BJ (cell line): ENCODE results near the gene TPM3. TPM values are rescaled to one million over a fixed set of nuclear protein-coding genes. Genes with fewer than 3 reads are reported as not detected.
"Not testable (repeated sequence)": the region's sequence is repeated elsewhere in the genome, so short reads cannot be mapped to it uniquely, and the experiment has no call there.

Experiments
- CTCF ChIA-PET: fragments of 350-600 bp; formaldehyde crosslinking; extraction: SDS; loops from one replicate; lab custom pipeline; 2021; ENCODE audit warnings: antibody characterized with exemption, inconsistent platforms; lab: Yijun Ruan, JAX
- POLR2A ChIA-PET: fragments of 300-600 bp; sonication (Branson Sonifier 250); formaldehyde crosslinking; extraction: SDS; loops from one replicate; lab custom pipeline; 2021; ENCODE audit warnings: antibody characterized with exemption; lab: Charles Lee
- DNase-seq: peaks from one replicate; pipeline ENCODE4 v3.0.0-alpha.2; 2011; ENCODE audit warnings: low read depth
- H3K27me3 ChIP-seq: 2 replicates; pipeline ENCODE4 v1.6.0; 2011; ENCODE audit warnings: low read length; ENCODE audit not compliant: control insufficient read depth, insufficient read depth
- H3K36me3 ChIP-seq: 2 replicates; pipeline ENCODE4 v1.5.1; 2011; ENCODE audit warnings: low read length; ENCODE audit not compliant: control insufficient read depth, insufficient read depth
- H3K4me3 ChIP-seq: 2 replicates; pipeline ENCODE4 v1.5.1; 2011; ENCODE audit warnings: low read depth, mild to moderate bottlenecking, control low read depth, low read length
- polyA plus RNA-seq: library from polyadenylated mRNA; depleted of rRNA; stranded (reverse); fragments of >200 nt; gene quantifications from 2 replicates; pipeline ENCODE4 v1.2.3, GENCODE V29; 2011
- TF ChIP-seq, protein P1 (sequence below): IDR thresholded peaks from 2 replicates; pipeline ENCODE4 v1.5.1; 2011; ENCODE audit warnings: low read depth, mild to moderate bottlenecking, control low read depth, inconsistent platforms, low read length, moderate library complexity; ENCODE audit not compliant: insufficient read depth

Gene TPM3
- polyA plus RNA-seq, 1 experiment = 275 TPM

DNA sequence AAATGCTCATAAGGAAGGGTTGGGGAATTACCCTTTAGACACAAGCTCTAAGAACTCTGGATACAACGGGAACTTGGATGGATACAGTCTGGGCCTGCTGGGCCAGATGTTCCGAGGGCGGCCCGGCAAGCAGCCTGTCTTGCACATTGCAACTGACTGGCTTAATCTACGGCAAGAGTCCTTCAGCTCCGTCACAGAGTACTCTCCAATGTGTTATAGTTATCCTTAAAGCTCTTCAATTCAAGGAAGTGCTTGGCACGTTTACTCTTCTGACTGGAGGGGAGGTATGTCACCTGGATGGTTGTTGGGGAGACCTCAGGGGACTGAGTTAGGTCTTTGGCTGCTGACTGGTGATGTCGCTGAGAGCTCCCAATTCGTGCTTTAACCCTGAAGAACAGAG, 15.4 kb upstream of the TPM3 start:
- no peak for DNase-seq
- no peaks in the 10 kb centered on the region for H3K27me3 ChIP-seq
- H3K36me3 ChIP-seq = peaks cover 13% of the 10 kb centered on the region
- ChIA-PET POLR2A (no interaction called here), CTCF (interaction anchor here (4.1 kb wide), 1 partner anchor 8 kb away, joined by 18 read pairs; no protein-coding TSS in a partner anchor)
- TF ChIP-seq, protein P1, sequence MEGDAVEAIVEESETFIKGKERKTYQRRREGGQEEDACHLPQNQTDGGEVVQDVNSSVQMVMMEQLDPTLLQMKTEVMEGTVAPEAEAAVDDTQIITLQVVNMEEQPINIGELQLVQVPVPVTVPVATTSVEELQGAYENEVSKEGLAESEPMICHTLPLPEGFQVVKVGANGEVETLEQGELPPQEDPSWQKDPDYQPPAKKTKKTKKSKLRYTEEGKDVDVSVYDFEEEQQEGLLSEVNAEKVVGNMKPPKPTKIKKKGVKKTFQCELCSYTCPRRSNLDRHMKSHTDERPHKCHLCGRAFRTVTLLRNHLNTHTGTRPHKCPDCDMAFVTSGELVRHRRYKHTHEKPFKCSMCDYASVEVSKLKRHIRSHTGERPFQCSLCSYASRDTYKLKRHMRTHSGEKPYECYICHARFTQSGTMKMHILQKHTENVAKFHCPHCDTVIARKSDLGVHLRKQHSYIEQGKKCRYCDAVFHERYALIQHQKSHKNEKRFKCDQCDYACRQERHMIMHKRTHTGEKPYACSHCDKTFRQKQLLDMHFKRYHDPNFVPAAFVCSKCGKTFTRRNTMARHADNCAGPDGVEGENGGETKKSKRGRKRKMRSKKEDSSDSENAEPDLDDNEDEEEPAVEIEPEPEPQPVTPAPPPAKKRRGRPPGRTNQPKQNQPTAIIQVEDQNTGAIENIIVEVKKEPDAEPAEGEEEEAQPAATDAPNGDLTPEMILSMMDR = no peak
- no peak overlapping the region for H3K4me3 ChIP-seq

DNA sequence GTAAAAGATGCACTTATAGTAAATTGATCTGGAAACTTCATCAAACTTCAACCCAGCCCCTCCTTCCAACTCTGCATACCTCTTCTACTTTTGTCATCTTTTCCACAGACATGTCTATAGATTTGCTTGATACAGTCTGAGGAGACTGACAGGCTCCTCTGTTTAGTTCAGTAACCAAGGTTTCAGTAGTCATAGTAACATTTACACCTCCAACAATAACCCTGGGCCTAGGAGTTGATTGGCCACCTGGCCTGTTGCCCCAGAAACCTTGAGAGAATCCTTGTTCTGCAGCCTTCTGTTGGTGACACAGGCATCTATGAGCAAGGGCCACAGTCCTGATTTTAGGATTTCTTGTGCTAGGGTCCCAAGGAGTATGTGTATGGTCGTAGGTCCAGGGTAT, 14.3 kb upstream of the TPM3 start, which contains the start of gene CFAP141:
Gene CFAP141 (minus strand): TSS at position 138 of the 400 bp plus-strand sequence. CDS start 26 bp downstream, at position 112.
- Histone ChIP-seq H3K27me3 (no peaks in the 10 kb centered on the region), H3K4me3 (no peak within 1 kb of the TSS), H3K36me3 (peaks cover 10% of the 10 kb centered on the region)
- TF ChIP-seq, protein P1 = no peak
- CTCF ChIA-PET = no interaction called here
- POLR2A ChIA-PET = interaction anchor here (0.6 kb wide), 1 partner anchor 172 kb away, joined by 4 read pairs; no protein-coding TSS in a partner anchor
- DNase-seq = no peak

DNA sequence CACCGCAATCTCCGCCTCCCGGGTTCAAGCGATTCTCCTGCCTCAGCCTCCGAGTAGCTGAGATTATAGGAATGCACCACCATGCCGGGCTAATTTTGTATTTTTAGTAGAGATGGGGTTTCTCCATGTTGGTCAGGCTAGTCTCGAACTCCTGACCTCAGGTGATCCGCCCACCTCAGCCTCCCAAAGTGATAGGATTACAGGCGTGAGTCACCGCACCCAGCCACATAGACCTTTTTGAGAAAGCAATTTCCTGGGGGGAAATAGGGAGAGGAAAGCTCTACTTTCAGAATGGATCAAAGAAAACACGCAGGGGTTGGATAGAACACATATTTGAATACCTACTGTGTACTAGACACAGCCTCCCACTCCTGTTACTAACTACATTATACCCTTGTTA, 13.9 kb upstream of the TPM3 start:
- H3K27me3 ChIP-seq, H3K36me3 ChIP-seq, DNase-seq, CTCF ChIA-PET, H3K4me3 ChIP-seq: not testable (repeated sequence)
- POLR2A ChIA-PET = interaction anchor here (0.6 kb wide), 1 partner anchor 172 kb away, joined by 4 read pairs; no protein-coding TSS in a partner anchor

DNA sequence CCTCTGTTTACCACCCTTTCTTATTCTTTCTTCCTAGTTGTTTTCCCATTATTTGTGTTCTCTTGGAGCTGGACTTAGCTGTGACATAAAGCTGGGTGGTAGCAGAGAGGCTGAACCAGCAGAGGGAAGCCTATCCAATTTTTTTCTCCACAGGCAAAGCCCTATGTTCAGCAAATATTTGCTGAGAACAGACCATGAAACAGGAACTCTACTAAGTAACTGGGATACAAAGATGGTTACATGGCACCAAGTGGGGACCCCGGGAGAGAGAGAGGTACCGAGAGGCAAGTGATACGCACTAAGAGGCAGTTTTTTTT, 7.6 kb upstream of the TPM3 start:
- no peak overlapping the region for H3K4me3 ChIP-seq
- no peaks in the 10 kb centered on the region for H3K27me3 ChIP-seq
- H3K36me3 ChIP-seq = no peaks in the 10 kb centered on the region
- POLR2A ChIA-PET = interaction anchor here (0.6 kb wide), 1 partner anchor 10 kb away, joined by 3 read pairs; no protein-coding TSS in a partner anchor
- TF ChIP-seq, protein P1 = peak; percentile 28; the same call in 1 of the 2 replicates
- DNase-seq = no peak
- CTCF ChIA-PET = interaction anchor here (0.7 to 3.0 kb wide), 15 partner anchors 9 to 149 kb away, joined by 3 to 19 read pairs (median 4); partner anchors contain the start of gene HAX1

DNA sequence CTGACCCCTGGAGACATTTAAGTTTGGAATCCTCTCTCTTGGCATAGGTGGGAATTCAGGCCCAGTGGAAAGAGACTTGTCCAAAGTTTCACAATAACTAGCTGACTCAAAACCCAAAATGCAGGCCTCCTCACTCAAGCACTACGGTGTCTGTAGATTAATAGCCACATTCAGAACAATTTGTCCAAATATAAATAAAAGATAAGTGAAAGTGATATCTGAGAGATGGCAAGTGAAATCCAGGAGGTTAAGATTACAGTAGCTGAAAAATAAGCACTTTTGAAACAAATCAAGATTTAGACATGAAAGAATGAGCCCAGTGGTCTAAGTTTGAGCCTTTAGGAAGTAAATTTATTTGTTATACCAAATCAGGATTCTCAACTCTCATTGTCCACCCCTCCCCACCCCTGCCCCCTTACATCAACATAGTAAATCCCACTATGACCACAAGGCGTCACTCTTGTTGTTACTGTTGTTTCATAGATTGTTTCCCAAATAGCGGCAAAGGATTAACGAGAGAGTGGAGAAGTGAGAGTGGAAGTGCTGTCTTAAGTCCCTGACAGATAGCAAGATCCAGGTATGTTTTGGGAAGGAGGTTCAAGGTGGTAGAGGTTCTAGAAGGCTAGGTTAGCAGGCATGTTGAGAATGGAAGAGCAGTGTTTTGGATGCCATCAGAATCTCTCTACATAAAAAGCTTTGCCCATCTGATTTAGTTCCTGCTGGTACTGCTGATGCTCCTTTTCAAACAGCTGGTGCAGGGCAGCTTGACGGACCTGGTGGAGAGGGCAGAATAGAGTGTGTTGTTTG, 7.1 kb upstream of the TPM3 start:
- ChIA-PET CTCF (interaction anchor here (0.6 to 3.0 kb wide), 19 partner anchors 8 to 353 kb away, joined by 3 to 19 read pairs (median 4); partner anchors contain the start of gene HAX1), POLR2A (interaction anchor here (0.6 kb wide), 1 partner anchor 10 kb away, joined by 3 read pairs; no protein-coding TSS in a partner anchor)
- H3K36me3 ChIP-seq = no peaks in the 10 kb centered on the region
- no peak overlapping the region for H3K4me3 ChIP-seq
- H3K27me3 ChIP-seq = peaks cover 4% of the 10 kb centered on the region
- no peak for DNase-seq
- TF ChIP-seq, protein P1 = peak; percentile 65
